Chondrocyte (in vitro differentiated cells): ENCODE measurements around the gene MRTFB. TPM values are rescaled to one million over a fixed set of nuclear protein-coding genes. Genes with fewer than 3 reads are reported as not detected.
"Not testable (repeated sequence)": the region's sequence is repeated elsewhere in the genome, so short reads cannot be mapped to it uniquely, and the experiment has no call there.

Experiments
- DNase-seq: peaks from one replicate; pipeline ENCODE4 v3.0.0; 2021; ENCODE audit warnings: mixed read lengths, low spot score
- H3K27ac Mint-ChIP-seq: one replicate; pipeline ENCODE4 v1.8.0; 2021; ENCODE audit warnings: mild to moderate bottlenecking, moderate library complexity, mixed read lengths; ENCODE audit not compliant: unreplicated experiment
- H3K27me3 Mint-ChIP-seq: 2 replicates; pipeline ENCODE4 v1.8.0; 2021; ENCODE audit warnings: low read depth, mixed read lengths
- H3K36me3 Mint-ChIP-seq: 2 replicates; pipeline ENCODE4 v1.8.0; 2021; ENCODE audit warnings: low read depth, mixed read lengths
- H3K4me1 Mint-ChIP-seq: 2 replicates; pipeline ENCODE4 v1.8.0; 2021; ENCODE audit warnings: low read depth, mild to moderate bottlenecking, mixed read lengths
- H3K4me3 Mint-ChIP-seq: one replicate; pipeline ENCODE4 v1.8.0; 2021; ENCODE audit warnings: mild to moderate bottlenecking, moderate library complexity, mixed read lengths; ENCODE audit not compliant: unreplicated experiment
- H3K9me3 Mint-ChIP-seq: 2 replicates; pipeline ENCODE4 v1.8.0; 2021; ENCODE audit warnings: low read depth, mixed read lengths
- total RNA-seq: library from RNA; stranded (reverse); gene quantifications from 3 replicates; pipeline ENCODE4 v1.2.1, GENCODE V29; 2021
- TF ChIP-seq, protein P1 (sequence below): fragments of 200-600 bp; sonication (generic); IDR thresholded peaks from 2 replicates; pipeline ENCODE4 v1.5.0; 2021; ENCODE audit warnings: antibody characterized with exemption, mild to moderate bottlenecking, moderate library complexity

Gene MRTFB
- total RNA-seq, 1 donor from 2014 or later: 32.2 TPM

DNA sequence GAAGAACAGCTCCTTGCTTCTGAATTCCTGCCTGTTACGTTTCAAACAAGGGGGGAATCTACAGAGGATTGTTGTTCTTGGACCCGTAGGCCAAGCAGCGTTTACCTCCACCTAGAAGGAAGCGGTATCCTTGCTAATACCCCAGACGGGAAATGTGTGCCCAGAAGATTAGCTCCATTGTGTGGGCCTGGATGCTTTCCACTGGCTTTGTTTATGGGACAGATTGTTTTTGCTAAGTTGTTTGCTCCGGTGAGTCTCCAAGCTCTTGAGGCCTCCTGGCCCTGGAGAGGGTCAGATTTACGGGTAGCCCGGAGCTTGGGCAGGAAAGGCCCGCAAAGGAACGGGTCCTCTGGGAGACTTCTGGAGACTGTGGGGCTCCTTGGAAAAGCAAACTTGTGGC, 28.4 kb upstream of the MRTFB start:
- no peak overlapping the region for H3K4me3 Mint-ChIP-seq
- peaks cover 5% of the 10 kb centered on the region for H3K36me3 Mint-ChIP-seq
- no peaks in the 10 kb centered on the region for H3K4me1 Mint-ChIP-seq
- TF ChIP-seq, protein P1, sequence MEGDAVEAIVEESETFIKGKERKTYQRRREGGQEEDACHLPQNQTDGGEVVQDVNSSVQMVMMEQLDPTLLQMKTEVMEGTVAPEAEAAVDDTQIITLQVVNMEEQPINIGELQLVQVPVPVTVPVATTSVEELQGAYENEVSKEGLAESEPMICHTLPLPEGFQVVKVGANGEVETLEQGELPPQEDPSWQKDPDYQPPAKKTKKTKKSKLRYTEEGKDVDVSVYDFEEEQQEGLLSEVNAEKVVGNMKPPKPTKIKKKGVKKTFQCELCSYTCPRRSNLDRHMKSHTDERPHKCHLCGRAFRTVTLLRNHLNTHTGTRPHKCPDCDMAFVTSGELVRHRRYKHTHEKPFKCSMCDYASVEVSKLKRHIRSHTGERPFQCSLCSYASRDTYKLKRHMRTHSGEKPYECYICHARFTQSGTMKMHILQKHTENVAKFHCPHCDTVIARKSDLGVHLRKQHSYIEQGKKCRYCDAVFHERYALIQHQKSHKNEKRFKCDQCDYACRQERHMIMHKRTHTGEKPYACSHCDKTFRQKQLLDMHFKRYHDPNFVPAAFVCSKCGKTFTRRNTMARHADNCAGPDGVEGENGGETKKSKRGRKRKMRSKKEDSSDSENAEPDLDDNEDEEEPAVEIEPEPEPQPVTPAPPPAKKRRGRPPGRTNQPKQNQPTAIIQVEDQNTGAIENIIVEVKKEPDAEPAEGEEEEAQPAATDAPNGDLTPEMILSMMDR: no peak
- no peak for DNase-seq
- H3K27me3 Mint-ChIP-seq: no peaks in the 10 kb centered on the region
- peaks cover 11% of the 10 kb centered on the region for H3K9me3 Mint-ChIP-seq
- no peak overlapping the region for H3K27ac Mint-ChIP-seq

DNA sequence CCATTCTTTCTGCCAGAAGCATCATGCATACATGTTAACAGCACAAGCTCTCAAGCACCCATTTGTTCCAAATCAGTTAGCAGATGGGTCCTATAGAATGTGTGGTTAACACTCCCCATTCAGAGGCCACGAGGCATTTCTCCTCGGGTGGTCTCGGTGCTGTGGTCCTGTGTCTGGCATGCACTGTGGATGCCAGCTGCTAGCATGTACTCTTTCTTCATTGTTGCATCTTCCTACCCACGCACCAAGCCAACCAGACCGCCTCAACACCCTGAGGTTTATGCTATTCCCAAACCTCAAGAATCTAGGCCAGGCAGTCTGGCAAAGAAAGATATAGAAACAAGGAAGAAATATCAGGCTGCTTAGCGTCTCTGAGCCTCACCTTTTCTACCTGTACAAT, 27.8 kb upstream of the MRTFB start:
- TF ChIP-seq, protein P1: no peak
- DNase-seq: no peak
- Mint-ChIP-seq H3K4me1 (no peaks in the 10 kb centered on the region), H3K36me3 (peaks cover 5% of the 10 kb centered on the region), H3K9me3 (peaks cover 8% of the 10 kb centered on the region), H3K27ac (no peak overlapping the region), H3K27me3 (no peaks in the 10 kb centered on the region), H3K4me3 (no peak overlapping the region)

DNA sequence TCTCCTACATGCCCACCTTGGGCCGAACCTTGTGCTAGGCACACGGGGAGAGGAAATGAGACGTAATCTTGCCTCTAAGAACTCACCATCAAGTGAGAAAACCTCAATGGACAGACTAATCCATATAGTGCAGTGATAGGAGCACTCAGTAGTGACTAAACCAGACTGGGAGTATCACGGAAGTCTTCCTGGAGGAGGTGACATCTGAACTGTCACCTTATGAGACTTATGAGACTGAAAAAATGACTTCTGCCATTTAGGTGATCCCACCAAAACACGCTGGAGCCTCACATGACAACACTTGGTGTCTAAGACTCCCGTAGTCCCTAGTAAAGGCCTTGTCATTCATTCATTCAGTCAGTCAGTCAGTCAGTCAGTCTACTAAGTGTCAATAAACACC, 27.3 kb upstream of the MRTFB start:
- Mint-ChIP-seq H3K9me3 (peaks cover 3% of the 10 kb centered on the region), H3K27me3 (no peaks in the 10 kb centered on the region), H3K27ac (no peak overlapping the region), H3K4me1 (no peaks in the 10 kb centered on the region), H3K36me3 (peaks cover 3% of the 10 kb centered on the region), H3K4me3 (no peak overlapping the region)
- no peak for DNase-seq
- TF ChIP-seq, protein P1: no peak

DNA sequence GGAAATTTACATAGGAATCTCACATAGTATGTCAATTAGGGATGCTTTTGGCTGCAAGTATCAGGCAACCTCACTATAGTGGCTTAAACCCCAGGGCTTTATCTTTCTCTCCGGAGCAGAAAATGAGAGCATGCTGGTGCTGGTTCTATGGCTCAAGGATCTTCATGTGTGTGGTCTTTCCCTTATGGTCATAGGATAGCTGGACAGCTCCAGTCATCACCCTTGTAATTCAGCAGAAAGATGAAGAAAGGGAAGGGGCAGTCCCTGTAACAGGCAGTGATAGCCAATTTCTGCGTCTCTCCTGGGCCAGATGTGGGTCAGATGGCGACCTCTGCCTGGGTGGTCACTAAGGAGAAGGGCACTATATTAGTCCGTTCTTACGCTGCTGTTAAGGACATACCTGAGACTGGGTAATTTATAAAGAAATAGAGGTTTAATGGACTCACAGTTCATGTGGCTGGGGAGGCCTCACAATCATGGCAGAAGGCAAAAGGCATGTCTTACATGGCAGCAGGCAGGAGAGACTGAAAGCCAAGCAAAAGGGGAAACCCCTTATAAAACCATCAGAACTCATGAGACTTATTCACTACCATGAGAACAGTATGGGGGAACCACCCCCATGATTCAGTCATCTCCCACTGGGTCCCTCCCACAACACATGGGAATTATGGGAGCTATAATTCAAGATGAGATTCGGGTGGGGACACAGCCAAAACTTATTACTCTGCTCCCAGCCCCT, 23.8 kb upstream of the MRTFB start:
- H3K27ac Mint-ChIP-seq, H3K9me3 Mint-ChIP-seq, H3K27me3 Mint-ChIP-seq, H3K4me3 Mint-ChIP-seq, H3K4me1 Mint-ChIP-seq, H3K36me3 Mint-ChIP-seq, DNase-seq: not testable (repeated sequence)

DNA sequence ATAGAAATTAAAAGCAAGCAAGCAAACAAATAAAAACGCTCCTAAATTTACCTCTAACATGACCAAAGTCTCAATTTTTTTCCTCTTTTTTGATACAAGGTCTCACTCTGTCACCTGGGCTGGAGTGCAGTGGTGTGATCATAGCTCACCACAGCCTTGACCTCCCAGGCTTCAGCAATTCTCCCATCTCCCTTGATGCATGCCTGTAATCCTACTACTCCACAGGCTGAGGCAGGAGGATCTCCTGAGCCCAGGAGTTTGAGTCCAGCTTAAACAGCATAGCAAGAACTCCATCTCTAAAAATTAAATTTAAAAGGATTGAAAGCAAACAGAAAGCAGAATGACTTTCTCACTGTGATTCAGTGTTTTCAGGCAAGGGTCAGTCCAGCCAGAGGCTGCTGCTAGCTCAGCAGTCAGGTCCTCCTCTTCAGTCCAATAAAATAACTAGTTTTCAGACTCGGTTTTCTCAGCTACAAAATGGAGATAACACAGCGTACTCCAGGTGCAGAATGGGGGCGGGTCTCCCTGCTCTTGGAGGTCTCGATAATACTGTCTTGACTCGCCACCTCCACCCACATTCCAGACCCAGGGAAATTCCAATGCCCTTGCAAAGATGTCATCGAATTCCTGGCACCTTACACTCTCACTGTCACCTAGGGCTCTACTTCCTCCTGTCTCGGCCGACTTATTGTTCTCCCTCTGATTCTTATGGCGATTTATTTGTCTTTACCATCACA, 20.7 kb upstream of the MRTFB start:
- H3K27me3 Mint-ChIP-seq: no peaks in the 10 kb centered on the region
- TF ChIP-seq, protein P1: no peak
- H3K4me3 Mint-ChIP-seq: no peak overlapping the region
- H3K9me3 Mint-ChIP-seq: peaks cover 1% of the 10 kb centered on the region
- H3K27ac Mint-ChIP-seq: no peak overlapping the region
- DNase-seq: no peak
- H3K4me1 Mint-ChIP-seq: no peaks in the 10 kb centered on the region
- H3K36me3 Mint-ChIP-seq: no peaks in the 10 kb centered on the region
